ENCODE data around the gene CNOT3. TPM values are rescaled to one million over a fixed set of nuclear protein-coding genes. Genes with fewer than 3 reads are reported as not detected.
A peak's percentile ranks its signal among the peaks of the same experiment; 100 is the strongest.
"Not testable (repeated sequence)": the region's sequence is repeated elsewhere in the genome, so short reads cannot be mapped to it uniquely, and the experiment has no call there.

Gene CNOT3
- total RNA-seq, 2 donors from 2014 or later = 38.4 to 57.3 TPM

- no peak overlapping the region for H3K4me3 ChIP-seq
- H3K4me1 ChIP-seq = no peaks in the 10 kb centered on the region
- intact Hi-C loops (cut with DNase I) = no loop called here
- DNase-seq = no peak
- H3K9me3 ChIP-seq = no peaks in the 10 kb centered on the region
- H3K27ac ChIP-seq = no peak overlapping the region
- no peak overlapping the region for H3K9ac ChIP-seq (ENCODE audit: low read depth in 2 of 2, low read length in 2 of 2)
- no peaks in the 10 kb centered on the region for H3K27me3 ChIP-seq
- H3K36me3 ChIP-seq = no peaks in the 10 kb centered on the region
- TF ChIP-seq CTCF (IDR thresholded peaks at IDR 0.05) = no peak
Observed at GRCh38 chr19:54099190-54099902, 38.2 kb upstream of the CNOT3 start.

GRCh38 chr19:54099903-54100255 lies 37.7 kb upstream of the CNOT3 start:
- H3K9me3 ChIP-seq; intact Hi-C loops (cut with DNase I); H3K9ac ChIP-seq (ENCODE audit: low read depth in 2 of 2, low read length in 2 of 2); H3K27me3 ChIP-seq; H3K4me3 ChIP-seq; H3K4me1 ChIP-seq; DNase-seq; H3K36me3 ChIP-seq; H3K27ac ChIP-seq: not testable (repeated sequence)

- TF ChIP-seq CTCF (IDR thresholded peaks at IDR 0.05) = no peak
- H3K4me3 ChIP-seq = no peak within 1 kb of the TSS
- no peaks in the 10 kb centered on the region for H3K27me3 ChIP-seq
- no peaks in the 10 kb centered on the region for H3K36me3 ChIP-seq
- H3K9me3 ChIP-seq = no peaks in the 10 kb centered on the region
- H3K4me1 ChIP-seq = no peaks in the 10 kb centered on the region
- H3K9ac ChIP-seq (ENCODE audit: low read depth in 2 of 2, low read length in 2 of 2) = no peak within 1 kb of the TSS
- no peak for DNase-seq
- no peak within 1 kb of the TSS for H3K27ac ChIP-seq
- intact Hi-C loops (cut with DNase I) = no loop called here
Observed at GRCh38 chr19:54100561-54100960, 37.0 kb upstream of the CNOT3 start, which contains the start of gene OSCAR. OSCAR (minus strand) TSS chr19:54100803; CDS start chr19:54100792, 11 bp downstream.

- TF ChIP-seq CTCF (IDR thresholded peaks at IDR 0.05) = no peak
- no peaks in the 10 kb centered on the region for H3K9me3 ChIP-seq
- no peaks in the 10 kb centered on the region for H3K27me3 ChIP-seq
- H3K4me3 ChIP-seq = peak within 1 kb of the TSS; percentile 95
- no peaks in the 10 kb centered on the region for H3K36me3 ChIP-seq
- peak within 1 kb of the TSS; percentile 50 for H3K27ac ChIP-seq
- DNase-seq = peak; percentile 97
- H3K4me1 ChIP-seq = no peaks in the 10 kb centered on the region
- peak within 1 kb of the TSS; percentile 91 to 96 for H3K9ac ChIP-seq (ENCODE audit: low read depth in 2 of 2, low read length in 2 of 2)
- intact Hi-C loops (cut with DNase I) = no loop called here
Observed at GRCh38 chr19:54102421-54103169, 35.0 kb upstream of the CNOT3 start, which contains the start of gene NDUFA3. NDUFA3 (plus strand) TSS chr19:54102855; CDS start chr19:54102879, 24 bp downstream.

- TF ChIP-seq CTCF (IDR thresholded peaks at IDR 0.05) = no peak
- Histone ChIP-seq H3K36me3 (peaks cover 5% of the 10 kb centered on the region), H3K9me3 (no peaks in the 10 kb centered on the region), H3K27ac (no peak overlapping the region), H3K4me1 (no peaks in the 10 kb centered on the region), H3K27me3 (no peaks in the 10 kb centered on the region), H3K9ac (ENCODE audit: low read depth in 2 of 2, low read length in 2 of 2) (no peak overlapping the region), H3K4me3 (no peak overlapping the region)
- intact Hi-C loops (cut with DNase I) = no loop called here
- DNase-seq = no peak
Observed at GRCh38 chr19:54104998-54105715, 32.4 kb upstream of the CNOT3 start.

All from colonic mucosa (tissue), 4 donors.